Astrocyte (in vitro differentiated cells and primary cell): ENCODE measurements around the gene YBX3.

Source experiments
- CTCF ChIP-seq: IDR thresholded peaks from 2 replicates; pipeline ENCODE4 v1.5.1; 2011; ENCODE audit warnings: low read depth, mild to moderate bottlenecking, inconsistent platforms, low read length, moderate library complexity; ENCODE audit not compliant: insufficient read depth
- EZH2 ChIP-seq: IDR thresholded peaks from 2 replicates; pipeline ENCODE4 v1.6.1; 2012; ENCODE audit warnings: mild to moderate bottlenecking, low read length, inconsistent platforms; ENCODE audit not compliant: insufficient read depth

DNA sequence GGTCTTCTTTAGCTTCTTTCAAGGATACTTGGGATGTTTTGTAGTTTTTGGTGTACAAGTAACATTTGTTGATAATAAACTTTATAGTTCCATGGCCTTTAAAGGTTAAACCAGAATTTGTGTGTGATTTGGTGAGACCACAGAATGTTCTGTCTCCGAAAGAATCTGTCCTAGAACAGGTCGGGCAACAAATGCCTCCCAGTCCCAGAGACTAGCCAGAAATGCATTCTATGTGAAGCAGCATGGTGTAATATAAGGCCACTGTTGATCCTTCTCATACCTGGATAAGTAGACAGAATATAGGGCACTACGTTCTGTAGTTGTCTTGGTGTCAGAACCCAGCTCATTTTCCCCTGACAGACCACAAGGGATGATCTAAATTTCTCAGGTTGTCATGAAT is 59.3 kb downstream of the YBX3 start:
- TF ChIP-seq CTCF (no peak), EZH2 (no peak)
